ENCODE data around the gene ZFP90.

The ZFP90 gene

DNA sequence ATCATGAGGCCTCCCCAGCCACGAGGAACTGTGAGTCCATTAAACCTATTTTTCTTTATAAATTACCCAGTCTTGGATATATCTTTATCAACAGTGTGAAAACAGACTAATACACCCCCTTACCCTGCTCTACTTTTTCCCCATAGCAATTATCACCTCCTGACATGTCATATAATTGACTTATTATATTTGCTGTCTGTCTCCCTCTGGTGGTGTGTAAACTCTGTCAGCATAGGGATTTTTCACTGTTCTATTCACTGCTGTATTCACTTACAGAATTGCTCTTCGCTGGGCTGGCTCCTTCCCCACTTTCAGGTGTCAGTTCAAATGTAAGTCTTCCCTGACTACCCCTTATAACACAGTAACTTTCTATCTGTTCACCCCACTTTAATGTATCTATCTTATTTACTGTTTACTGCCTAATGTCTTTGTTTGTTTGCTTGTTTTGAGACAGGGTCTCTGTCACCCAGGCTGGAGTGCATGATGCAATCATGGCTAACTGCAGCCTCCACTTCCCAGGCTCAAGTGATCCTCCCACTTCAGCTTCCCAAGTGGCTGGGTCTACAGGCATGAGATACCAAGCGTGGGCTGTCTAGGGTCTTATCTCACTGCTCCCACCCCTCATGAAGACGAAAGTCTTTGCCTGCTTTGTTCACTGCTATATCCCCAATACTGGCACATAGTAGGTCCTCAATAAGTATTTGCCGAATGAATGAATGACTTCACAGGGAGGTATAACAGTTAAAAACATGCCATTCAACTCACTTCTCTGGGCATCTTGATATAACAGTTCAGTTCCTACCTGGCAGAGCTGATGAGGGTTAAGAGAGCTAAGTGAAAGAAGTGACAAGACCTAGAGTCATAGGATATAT lies 53.6 kb downstream of the ZFP90 start:
- no peak overlapping the region for H3K4me3 ChIP-seq (ENCODE audit: insufficient read depth, low read length, poor library complexity, severe bottlenecking)
- no peaks in the 10 kb centered on the region for H3F3A ChIP-seq (ENCODE audit: insufficient read depth)
- H3K4me2 ChIP-seq (ENCODE audit: low read depth, low read length, poor library complexity, severe bottlenecking): no peak overlapping the region
- no peaks in the 10 kb centered on the region for H3K36me3 ChIP-seq (ENCODE audit: low read length)
- TF ChIP-seq, protein P1, sequence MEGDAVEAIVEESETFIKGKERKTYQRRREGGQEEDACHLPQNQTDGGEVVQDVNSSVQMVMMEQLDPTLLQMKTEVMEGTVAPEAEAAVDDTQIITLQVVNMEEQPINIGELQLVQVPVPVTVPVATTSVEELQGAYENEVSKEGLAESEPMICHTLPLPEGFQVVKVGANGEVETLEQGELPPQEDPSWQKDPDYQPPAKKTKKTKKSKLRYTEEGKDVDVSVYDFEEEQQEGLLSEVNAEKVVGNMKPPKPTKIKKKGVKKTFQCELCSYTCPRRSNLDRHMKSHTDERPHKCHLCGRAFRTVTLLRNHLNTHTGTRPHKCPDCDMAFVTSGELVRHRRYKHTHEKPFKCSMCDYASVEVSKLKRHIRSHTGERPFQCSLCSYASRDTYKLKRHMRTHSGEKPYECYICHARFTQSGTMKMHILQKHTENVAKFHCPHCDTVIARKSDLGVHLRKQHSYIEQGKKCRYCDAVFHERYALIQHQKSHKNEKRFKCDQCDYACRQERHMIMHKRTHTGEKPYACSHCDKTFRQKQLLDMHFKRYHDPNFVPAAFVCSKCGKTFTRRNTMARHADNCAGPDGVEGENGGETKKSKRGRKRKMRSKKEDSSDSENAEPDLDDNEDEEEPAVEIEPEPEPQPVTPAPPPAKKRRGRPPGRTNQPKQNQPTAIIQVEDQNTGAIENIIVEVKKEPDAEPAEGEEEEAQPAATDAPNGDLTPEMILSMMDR (IDR thresholded peaks at IDR 0.05; ENCODE audit: insufficient read depth, low read length, poor library complexity, severe bottlenecking): peak; percentile 26
- no peak for TF ChIP-seq EZH2phosphoT487 (conservative IDR thresholded peaks at IDR 0.05; ENCODE audit: low read length)
- H3K27me3 ChIP-seq (ENCODE audit: low read length): no peaks in the 10 kb centered on the region
- no peaks in the 10 kb centered on the region for H3K79me2 ChIP-seq (ENCODE audit: insufficient read depth, low read length)
- no peak overlapping the region for H3K27ac ChIP-seq (ENCODE audit: low read depth, low read length)
- no peaks in the 10 kb centered on the region for H4K20me1 ChIP-seq (ENCODE audit: low read depth, low read length)
- H3K9me3 ChIP-seq (ENCODE audit: insufficient read depth, low read length): no peaks in the 10 kb centered on the region
- H3K9ac ChIP-seq (ENCODE audit: low read length): no peak overlapping the region
- H2AFZ ChIP-seq (ENCODE audit: low read depth, low read length, severe bottlenecking): no peak overlapping the region
- H3K9me2 ChIP-seq (replicated peaks; ENCODE audit: insufficient read depth, low read length): no peaks in the 10 kb centered on the region

DNA sequence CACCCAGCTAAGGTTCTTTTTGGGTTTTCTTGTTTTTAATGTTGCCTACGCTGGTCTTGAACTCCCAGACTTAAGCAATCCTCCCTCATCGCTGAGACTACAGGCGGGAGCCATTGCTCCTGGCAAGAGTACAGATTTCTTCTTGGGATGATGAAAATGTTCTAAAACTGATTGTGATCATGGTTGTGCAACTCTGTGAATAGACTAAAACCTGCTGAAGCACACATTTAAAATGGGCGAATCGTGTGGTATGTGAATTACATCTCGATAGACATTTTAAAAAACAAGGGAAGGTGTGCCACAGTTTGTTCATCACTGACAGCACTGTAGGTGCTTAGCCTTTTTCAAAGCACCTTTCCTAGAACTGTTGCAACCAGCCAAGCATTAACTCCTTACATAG lies 57.2 kb downstream of the ZFP90 start:
- H3K9me3 ChIP-seq (ENCODE audit: insufficient read depth, low read length): no peaks in the 10 kb centered on the region
- no peak overlapping the region for H3K4me2 ChIP-seq (ENCODE audit: low read depth, low read length, poor library complexity, severe bottlenecking)
- H3F3A ChIP-seq (ENCODE audit: insufficient read depth): no peaks in the 10 kb centered on the region
- H3K9me2 ChIP-seq (replicated peaks; ENCODE audit: insufficient read depth, low read length): no peaks in the 10 kb centered on the region
- no peak overlapping the region for H3K27ac ChIP-seq (ENCODE audit: low read depth, low read length)
- H3K4me3 ChIP-seq (ENCODE audit: insufficient read depth, low read length, poor library complexity, severe bottlenecking): no peak overlapping the region
- H3K27me3 ChIP-seq (ENCODE audit: low read length): no peaks in the 10 kb centered on the region
- H3K36me3 ChIP-seq (ENCODE audit: low read length): no peaks in the 10 kb centered on the region
- H3K9ac ChIP-seq (ENCODE audit: low read length): no peak overlapping the region
- no peak overlapping the region for H2AFZ ChIP-seq (ENCODE audit: low read depth, low read length, severe bottlenecking)
- no peaks in the 10 kb centered on the region for H3K79me2 ChIP-seq (ENCODE audit: insufficient read depth, low read length)
- no peak for TF ChIP-seq EZH2phosphoT487 (conservative IDR thresholded peaks at IDR 0.05; ENCODE audit: low read length)
- TF ChIP-seq, protein P1 (IDR thresholded peaks at IDR 0.05; ENCODE audit: insufficient read depth, low read length, poor library complexity, severe bottlenecking): no peak
- H4K20me1 ChIP-seq (ENCODE audit: low read depth, low read length): no peaks in the 10 kb centered on the region

DNA sequence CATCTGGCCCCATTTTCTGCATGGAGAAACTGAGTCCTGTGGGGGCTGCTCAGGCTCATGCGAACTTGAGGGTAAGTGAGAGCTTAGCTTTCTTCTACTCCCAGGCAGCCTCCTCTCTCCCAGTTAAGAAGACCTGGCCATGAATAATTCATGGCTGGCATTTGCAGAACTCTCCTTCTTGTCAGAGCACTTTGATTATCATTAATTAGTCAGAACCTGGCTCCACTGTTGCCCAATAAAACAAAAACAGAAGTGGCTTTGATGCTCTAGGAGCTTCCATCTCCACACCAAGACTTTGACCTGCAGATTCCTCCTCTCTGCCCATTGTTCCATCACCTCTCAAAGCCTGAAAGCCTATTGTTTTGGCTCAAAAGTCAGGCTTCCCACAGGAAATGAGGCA lies 60.5 kb downstream of the ZFP90 start:
- Histone ChIP-seq H3K9me3 (ENCODE audit: insufficient read depth, low read length) (no peaks in the 10 kb centered on the region), H3K36me3 (ENCODE audit: low read length) (no peaks in the 10 kb centered on the region), H3K79me2 (ENCODE audit: insufficient read depth, low read length) (no peaks in the 10 kb centered on the region), H3K4me2 (ENCODE audit: low read depth, low read length, poor library complexity, severe bottlenecking) (no peak overlapping the region), H3K27ac (ENCODE audit: low read depth, low read length) (no peak overlapping the region), H2AFZ (ENCODE audit: low read depth, low read length, severe bottlenecking) (no peak overlapping the region), H3K9me2 (replicated peaks; ENCODE audit: insufficient read depth, low read length) (no peaks in the 10 kb centered on the region), H3K4me3 (ENCODE audit: insufficient read depth, low read length, poor library complexity, severe bottlenecking) (no peak overlapping the region), H3F3A (ENCODE audit: insufficient read depth) (no peaks in the 10 kb centered on the region), H3K9ac (ENCODE audit: low read length) (no peak overlapping the region), H3K27me3 (ENCODE audit: low read length) (no peaks in the 10 kb centered on the region), H4K20me1 (ENCODE audit: low read depth, low read length) (no peaks in the 10 kb centered on the region)
- no peak for TF ChIP-seq EZH2phosphoT487 (conservative IDR thresholded peaks at IDR 0.05; ENCODE audit: low read length)
- TF ChIP-seq, protein P1 (IDR thresholded peaks at IDR 0.05; ENCODE audit: insufficient read depth, low read length, poor library complexity, severe bottlenecking): no peak
